HepG2 (cell line): ENCODE results near the gene SLC38A9. TPM values are rescaled to one million over a fixed set of nuclear protein-coding genes. Genes with fewer than 3 reads are reported as not detected.

ENCODE experiments used
- ATAC-seq: fragments of 200-7000 bp; cut with Tn5 transposase; 3 replicates; pipeline ENCODE4 v1.9.1; 2020; ENCODE audit warnings: mild to moderate bottlenecking, moderate library complexity
- BruUV-seq: library from RNA; stranded (reverse); fragments of 400-500 nt; replicated peaks from 2 replicates; lab custom pipeline; 2021; lab: Mats Ljungman, UMichigan
- CTCF ChIA-PET: fragments of 300-600 bp; formaldehyde crosslinking; extraction: SDS; loops from one replicate; lab custom pipeline; 2021; ENCODE audit warnings: low total read pairs, inconsistent platforms, low intra/inter-chr PET ratio; lab: Yijun Ruan, JAX
- POLR2A ChIA-PET: fragments of 350-600 bp; sonication (Branson Sonifier 250); formaldehyde crosslinking; loops from one replicate; lab custom pipeline; 2020; ENCODE audit warnings: antibody characterized with exemption, inconsistent platforms; lab: Yijun Ruan, JAX
- DNase-seq: peaks from one replicate; pipeline ENCODE4 v3.0.0-alpha.2; 2015; ENCODE audit warnings: low spot score
- FAIRE-seq: peaks from 3 replicates; lab custom pipeline; 2011; peaks lifted over from hg19 to GRCh38; lab: Jason Lieb, UNC
- H2AFZ ChIP-seq: one replicate; pipeline ENCODE4 v1.6.1; 2011; ENCODE audit warnings: low read length, inconsistent platforms
- H3K27ac ChIP-seq: fragments of 300-600 bp; 3 replicates; pipeline ENCODE4 v1.8.0; 2011; ENCODE audit warnings: mixed run types, mild to moderate bottlenecking, mixed read lengths, low read length, inconsistent platforms; ENCODE audit not compliant: insufficient read depth; ENCODE audit errors: extremely low read length
- H3K27me3 ChIP-seq, 2 experiments: fragments of 200-600 bp in 1 of 2; 2 replicates in 1 of 2; 3 replicates in 1 of 2; pipeline versions ENCODE4 v1.6.0 to v1.8.0; 2011; ENCODE audit warnings: low read length in 2 of 2, mild to moderate bottlenecking in 2 of 2, moderate library complexity in 2 of 2, inconsistent platforms in 1 of 2; ENCODE audit not compliant: insufficient read depth in 2 of 2, control insufficient read depth in 1 of 2
- H3K36me3 ChIP-seq, 2 experiments: fragments of 200-600 bp in 1 of 2; replicated peaks in 1 of 2; 2 replicates in 1 of 2; 3 replicates in 1 of 2; pipeline versions ENCODE4 v1.5.1 to v1.8.0; 2011; ENCODE audit warnings: low read length in 2 of 2, inconsistent platforms in 1 of 2; ENCODE audit not compliant: insufficient read depth in 2 of 2, control insufficient read depth in 1 of 2
- H3K4me1 ChIP-seq: 2 replicates; pipeline ENCODE4 v1.5.1; 2012; ENCODE audit warnings: low read length, inconsistent platforms; ENCODE audit not compliant: insufficient read depth
- H3K4me2 ChIP-seq: 2 replicates; pipeline ENCODE4 v1.6.0; 2011; ENCODE audit warnings: low read depth, low read length, inconsistent platforms
- H3K4me3 ChIP-seq, 3 experiments: fragments of 200-600 bp in 1 of 3; sonication (generic), shearing (Covaris generic) in 1 of 3; replicated peaks in 1 of 3; 2 replicates each; pipeline ENCODE4 v1.5.1; 2011 to 2016; ENCODE audit warnings: low read length in 3 of 3, inconsistent platforms in 2 of 3, low read depth in 2 of 3, mild to moderate bottlenecking in 2 of 3, control low read depth in 1 of 3, mixed read lengths in 1 of 3; ENCODE audit not compliant: insufficient read depth in 1 of 3
- H3K79me2 ChIP-seq: one replicate; pipeline ENCODE4 v1.6.1; 2011; ENCODE audit warnings: low read length, inconsistent platforms; ENCODE audit not compliant: insufficient read depth
- H3K9ac ChIP-seq: 2 replicates; pipeline ENCODE4 v1.6.0; 2011; ENCODE audit warnings: mild to moderate bottlenecking, low read depth, low read length, inconsistent platforms; ENCODE audit not compliant: insufficient read depth
- H3K9me3 ChIP-seq: 2 replicates; pipeline ENCODE4 v1.5.1; 2012; ENCODE audit warnings: mild to moderate bottlenecking, low read length
- H4K20me1 ChIP-seq: 2 replicates; pipeline ENCODE4 v1.6.0; 2011; ENCODE audit warnings: inconsistent platforms, mild to moderate bottlenecking, low read length, moderate library complexity; ENCODE audit not compliant: insufficient read depth
- DMAP1 ChIP-seq: IDR thresholded peaks from 2 replicates; pipeline ENCODE4 v1.6.1; 2016
- MIER3 ChIP-seq: IDR thresholded peaks from 2 replicates; pipeline ENCODE4 v1.6.1; 2016; ENCODE audit warnings: missing compliant biosample characterization, borderline replicate concordance
- MTA3 ChIP-seq: sonication (generic); formaldehyde crosslinking; IDR thresholded peaks from 2 replicates; pipeline ENCODE4 v1.4.0; 2020; ENCODE audit warnings: missing genetic modification reagents
- RFXANK ChIP-seq: IDR thresholded peaks from 2 replicates; pipeline ENCODE4 v1.6.1; 2016
- ZNF10 ChIP-seq: sonication (generic); formaldehyde crosslinking; IDR thresholded peaks from 2 replicates; pipeline ENCODE4 v1.4.0; 2020; ENCODE audit warnings: mild to moderate bottlenecking, low read depth, missing genetic modification reagents, borderline replicate concordance
- ZNF232 ChIP-seq: sonication (generic); formaldehyde crosslinking; IDR thresholded peaks from 2 replicates; pipeline ENCODE4 v1.4.0; 2020; ENCODE audit warnings: missing genetic modification reagents, borderline replicate concordance
- ZNF24 ChIP-seq: fragments of 450-650 bp; IDR thresholded peaks from 2 replicates; pipeline ENCODE4 v1.6.1; 2017; ENCODE audit warnings: antibody characterized with exemption, mild to moderate bottlenecking
- ZNF431 ChIP-seq: sonication (generic); formaldehyde crosslinking; IDR thresholded peaks from 2 replicates; pipeline ENCODE4 v1.9.0; 2022; ENCODE audit warnings: missing genetic modification reagents, low read depth, mild to moderate bottlenecking, borderline replicate concordance
- ZNF615 ChIP-seq: sonication (generic); formaldehyde crosslinking; IDR thresholded peaks from 2 replicates; pipeline ENCODE4 v1.5.0; 2020; ENCODE audit warnings: mild to moderate bottlenecking, missing genetic modification reagents, borderline replicate concordance
- ZNF724P ChIP-seq: sonication (generic); formaldehyde crosslinking; IDR thresholded peaks from 2 replicates; pipeline ENCODE4 v1.8.0; 2022; ENCODE audit warnings: missing genetic modification reagents, borderline replicate concordance
- ZNF747 ChIP-seq: sonication (generic); formaldehyde crosslinking; IDR thresholded peaks from 2 replicates; pipeline ENCODE4 v1.8.1; 2023; ENCODE audit warnings: missing genetic modification reagents, mild to moderate bottlenecking, borderline replicate concordance
- WGBS: methylation state at CpG from one replicate; pipeline ENCODE4 v1.1.6; 2017; ENCODE audit warnings: low lambda C conversion rate; 5-methylcytosine and 5-hydroxymethylcytosine counted together
- in situ Hi-C: cut with HindIII; loops from 2 replicates; pipeline ENCODE4 v1.10.0; 2017; ENCODE audit warnings: low pct_unique_long_range_greater_than_20kb; ENCODE audit not compliant: extremely low pct_ligation_motif_present
- intact Hi-C: fragments of 100-400 bp; cut with micrococcal nuclease; formaldehyde crosslinking; loops from one replicate; pipeline ENCODE4 v1.10.0; 2022; ENCODE audit not compliant: unreplicated experiment
- polyA plus RNA-seq, 8 experiments: library from polyadenylated mRNA; depleted of rRNA in 3 of 8; stranded (reverse) in 7 of 8; unstranded in 1 of 8; fragments of >200 nt; fragmentation: Illumina TruSeq in 4 of 8; extraction: Trizol in 4 of 8; gene quantifications; 2 replicates each; pipeline versions ENCODE4 v1.2.1 to v1.2.3, GENCODE V29; 2011 to 2016; ENCODE audit warnings: low read depth in 4 of 8, missing spikeins in 1 of 8, mixed read lengths in 1 of 8; ENCODE audit not compliant: insufficient read depth in 1 of 8
- total RNA-seq, 5 experiments: library from RNA; depleted of rRNA; stranded (reverse); fragments of >200 nt; fragmentation: Illumina TruSeq; extraction: Trizol; gene quantifications; 2 replicates each; pipeline ENCODE4 v1.2.3, GENCODE V29; 2016; ENCODE audit warnings: low read depth in 1 of 5
- TF ChIP-seq, protein P1 (sequence below): sonication (generic); formaldehyde crosslinking; IDR thresholded peaks from 2 replicates; pipeline ENCODE4 v1.9.0; 2021; ENCODE audit warnings: missing genetic modification reagents, borderline replicate concordance
- TF ChIP-seq, protein P2 (sequence below): sonication (generic); formaldehyde crosslinking; IDR thresholded peaks from 2 replicates; pipeline ENCODE4 v1.4.0; 2020; ENCODE audit warnings: mild to moderate bottlenecking, missing genetic modification reagents
- TF ChIP-seq, protein P3 (sequence below): sonication (generic); formaldehyde crosslinking; IDR thresholded peaks from 2 replicates; pipeline ENCODE4 v1.8.0; 2022; ENCODE audit warnings: mild to moderate bottlenecking, missing genetic modification reagents, moderate library complexity
- TF ChIP-seq, protein P4 (sequence below): sonication (generic); formaldehyde crosslinking; IDR thresholded peaks from 2 replicates; pipeline ENCODE4 v1.5.0; 2020; ENCODE audit warnings: missing genetic modification reagents, mild to moderate bottlenecking, borderline replicate concordance

Gene SLC38A9
- total and polyA plus RNA-seq, 2 of the 13 experiments (the other 11 are each of a cell fraction or from before 2014, with no cell fraction given), result 19.3 to 36.0 TPM

DNA sequence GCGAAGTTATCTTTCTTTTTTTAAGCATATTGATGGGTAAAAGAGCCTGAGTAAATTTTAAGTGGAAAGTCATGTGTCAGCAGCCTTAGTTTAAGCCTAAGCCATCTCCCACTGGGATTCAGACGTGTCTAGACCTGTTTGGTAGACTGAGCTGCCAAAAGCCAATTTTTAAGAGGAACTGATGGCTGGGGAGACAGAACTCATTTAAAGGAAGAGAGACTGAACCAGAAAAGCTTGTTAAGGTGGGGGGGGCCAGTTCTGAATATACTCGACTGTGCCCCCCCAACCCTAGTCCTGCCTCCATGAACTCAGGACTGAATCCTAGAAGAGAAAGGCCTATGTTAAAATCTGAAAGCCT is 119.0 kb downstream of the SLC38A9 start:
- ChIA-PET CTCF (no interaction called here), POLR2A (no interaction called here)
- DNase-seq (no peak), FAIRE-seq (no peak), ATAC-seq (no peak)
- no peak overlapping the region for H3K27ac ChIP-seq
- no peaks in the 10 kb centered on the region for H3K27me3 ChIP-seq
- TF ChIP-seq RFXANK (CRISPR knock-in tag) (no peak), DMAP1 (CRISPR knock-in tag) (no peak), MIER3 (CRISPR knock-in tag) (no peak), ZNF24 (no peak), ZNF724P (CRISPR knock-in tag) (no peak), ZNF747 (CRISPR knock-in tag) (no peak), ZNF431 (no peak), MTA3 (no peak), ZNF615 (CRISPR knock-in tag) (no peak), ZNF10 (no peak), ZNF232 (CRISPR knock-in tag) (no peak)
- TF ChIP-seq, protein P1, sequence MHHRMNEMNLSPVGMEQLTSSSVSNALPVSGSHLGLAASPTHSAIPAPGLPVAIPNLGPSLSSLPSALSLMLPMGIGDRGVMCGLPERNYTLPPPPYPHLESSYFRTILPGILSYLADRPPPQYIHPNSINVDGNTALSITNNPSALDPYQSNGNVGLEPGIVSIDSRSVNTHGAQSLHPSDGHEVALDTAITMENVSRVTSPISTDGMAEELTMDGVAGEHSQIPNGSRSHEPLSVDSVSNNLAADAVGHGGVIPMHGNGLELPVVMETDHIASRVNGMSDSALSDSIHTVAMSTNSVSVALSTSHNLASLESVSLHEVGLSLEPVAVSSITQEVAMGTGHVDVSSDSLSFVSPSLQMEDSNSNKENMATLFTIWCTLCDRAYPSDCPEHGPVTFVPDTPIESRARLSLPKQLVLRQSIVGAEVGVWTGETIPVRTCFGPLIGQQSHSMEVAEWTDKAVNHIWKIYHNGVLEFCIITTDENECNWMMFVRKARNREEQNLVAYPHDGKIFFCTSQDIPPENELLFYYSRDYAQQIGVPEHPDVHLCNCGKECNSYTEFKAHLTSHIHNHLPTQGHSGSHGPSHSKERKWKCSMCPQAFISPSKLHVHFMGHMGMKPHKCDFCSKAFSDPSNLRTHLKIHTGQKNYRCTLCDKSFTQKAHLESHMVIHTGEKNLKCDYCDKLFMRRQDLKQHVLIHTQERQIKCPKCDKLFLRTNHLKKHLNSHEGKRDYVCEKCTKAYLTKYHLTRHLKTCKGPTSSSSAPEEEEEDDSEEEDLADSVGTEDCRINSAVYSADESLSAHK (CRISPR knock-in tag), result no peak
- TF ChIP-seq, protein P2, sequence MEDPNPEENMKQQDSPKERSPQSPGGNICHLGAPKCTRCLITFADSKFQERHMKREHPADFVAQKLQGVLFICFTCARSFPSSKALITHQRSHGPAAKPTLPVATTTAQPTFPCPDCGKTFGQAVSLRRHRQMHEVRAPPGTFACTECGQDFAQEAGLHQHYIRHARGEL (CRISPR knock-in tag), result no peak
- TF ChIP-seq, protein P3, sequence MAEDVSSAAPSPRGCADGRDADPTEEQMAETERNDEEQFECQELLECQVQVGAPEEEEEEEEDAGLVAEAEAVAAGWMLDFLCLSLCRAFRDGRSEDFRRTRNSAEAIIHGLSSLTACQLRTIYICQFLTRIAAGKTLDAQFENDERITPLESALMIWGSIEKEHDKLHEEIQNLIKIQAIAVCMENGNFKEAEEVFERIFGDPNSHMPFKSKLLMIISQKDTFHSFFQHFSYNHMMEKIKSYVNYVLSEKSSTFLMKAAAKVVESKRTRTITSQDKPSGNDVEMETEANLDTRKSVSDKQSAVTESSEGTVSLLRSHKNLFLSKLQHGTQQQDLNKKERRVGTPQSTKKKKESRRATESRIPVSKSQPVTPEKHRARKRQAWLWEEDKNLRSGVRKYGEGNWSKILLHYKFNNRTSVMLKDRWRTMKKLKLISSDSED (CRISPR knock-in tag), result no peak
- TF ChIP-seq, protein P4, sequence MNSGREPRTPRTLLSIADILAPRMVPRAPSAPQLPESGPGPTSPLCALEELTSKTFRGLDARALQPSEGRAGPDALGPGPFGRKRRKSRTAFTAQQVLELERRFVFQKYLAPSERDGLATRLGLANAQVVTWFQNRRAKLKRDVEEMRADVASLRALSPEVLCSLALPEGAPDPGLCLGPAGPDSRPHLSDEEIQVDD (CRISPR knock-in tag), result no peak
- WGBS, result 43% methylated on average over 3 of the region's 3 CpGs
- in situ Hi-C loops (no loop called here), intact Hi-C loops (no loop called here)
- H3K79me2 ChIP-seq, result no peaks in the 10 kb centered on the region
- BruUV-seq, result no TSS peak
- H4K20me1 ChIP-seq, result no peaks in the 10 kb centered on the region
- no peak overlapping the region for H3K4me3 ChIP-seq
- no peak overlapping the region for H2AFZ ChIP-seq
- no peaks in the 10 kb centered on the region for H3K9me3 ChIP-seq
- H3K9ac ChIP-seq, result no peak overlapping the region
- no peaks in the 10 kb centered on the region for H3K36me3 ChIP-seq
- peaks cover 11% of the 10 kb centered on the region; the same call in 1 of the 2 replicates for H3K4me1 ChIP-seq
- H3K4me2 ChIP-seq, result no peak overlapping the region
